GM19372 (cell line): ENCODE measurements around the gene ZNF23.

Source experiments
- ATAC-seq: cut with Tn5 transposase; IDR thresholded peaks from one replicate; pipeline ENCODE4 v1.9.1; 2021; ENCODE audit warnings: mild to moderate bottlenecking, low read depth, moderate library complexity; ENCODE audit not compliant: unreplicated experiment

The ZNF23 gene

GRCh38 chr16:71472931-71473330 is 10.9 kb upstream of the ZNF23 start:
- ATAC-seq, result no peak

DNA sequence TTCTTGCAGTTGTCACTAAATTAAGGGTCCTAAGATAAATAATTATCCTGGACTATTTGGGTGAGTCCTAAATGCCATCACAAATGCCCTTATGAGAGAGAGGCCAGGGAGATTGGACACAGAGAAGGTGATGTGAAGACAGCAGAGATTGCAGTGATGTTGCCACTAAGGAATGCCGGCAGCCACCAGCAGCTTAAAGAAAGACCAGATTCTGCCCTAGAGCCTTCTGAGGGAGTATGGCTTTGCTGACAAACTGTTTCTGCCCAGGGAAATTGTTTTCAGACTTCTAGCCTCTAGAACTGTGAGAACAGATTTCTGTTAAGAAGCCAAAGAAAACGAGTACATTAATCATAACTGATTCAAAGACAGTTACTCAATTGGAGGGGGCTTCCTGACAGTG is 10.0 kb upstream of the ZNF23 start:
- no peak for ATAC-seq

DNA sequence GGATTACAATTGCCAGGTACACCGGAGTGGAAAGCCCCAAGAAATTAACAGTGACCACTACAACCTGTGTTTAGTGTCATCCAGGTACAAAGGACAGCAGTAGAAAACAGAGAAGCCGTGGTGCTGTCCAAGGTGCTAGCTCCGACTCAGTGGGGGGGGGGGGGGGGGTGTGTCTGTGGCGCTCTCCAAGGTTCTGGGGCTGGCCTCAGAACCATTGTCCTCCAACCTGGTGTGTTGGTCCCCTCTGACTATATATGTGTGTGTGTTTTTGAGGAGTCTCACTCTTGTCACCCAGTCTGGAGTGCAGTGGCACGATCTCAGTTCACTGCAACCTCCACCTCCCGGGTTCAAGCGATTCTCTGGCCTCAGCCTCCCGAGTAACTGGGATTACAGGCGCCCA is 5.8 kb upstream of the ZNF23 start:
- ATAC-seq, result no peak

- ATAC-seq, result no peak
Measured at GRCh38 chr16:71464231-71464630, 2.2 kb upstream of the ZNF23 start.

DNA sequence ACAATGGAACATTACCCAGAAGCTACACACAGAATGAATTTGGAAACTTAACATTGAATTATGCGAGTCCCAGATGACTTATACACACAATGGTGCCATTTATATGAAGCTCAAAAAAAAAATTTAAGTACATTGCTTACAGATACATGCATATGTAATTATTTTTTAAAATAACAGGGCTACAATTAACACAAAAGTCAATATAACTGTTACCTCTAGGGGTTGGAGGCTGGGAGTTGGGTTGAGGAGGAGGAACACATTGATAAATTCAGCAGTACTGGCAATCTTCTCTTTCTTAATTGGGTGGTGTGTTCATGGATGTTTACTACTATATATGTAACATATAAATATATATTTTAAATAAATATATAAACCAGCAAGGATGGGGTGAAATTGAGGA is 1.1 kb downstream of the ZNF23 start:
- ATAC-seq, result no peak

GRCh38 chr16:71460236-71460635 is 1.8 kb downstream of the ZNF23 start:
- no peak for ATAC-seq

GRCh38 chr16:71459510-71459909 is 2.5 kb downstream of the ZNF23 start:
- no peak for ATAC-seq

DNA sequence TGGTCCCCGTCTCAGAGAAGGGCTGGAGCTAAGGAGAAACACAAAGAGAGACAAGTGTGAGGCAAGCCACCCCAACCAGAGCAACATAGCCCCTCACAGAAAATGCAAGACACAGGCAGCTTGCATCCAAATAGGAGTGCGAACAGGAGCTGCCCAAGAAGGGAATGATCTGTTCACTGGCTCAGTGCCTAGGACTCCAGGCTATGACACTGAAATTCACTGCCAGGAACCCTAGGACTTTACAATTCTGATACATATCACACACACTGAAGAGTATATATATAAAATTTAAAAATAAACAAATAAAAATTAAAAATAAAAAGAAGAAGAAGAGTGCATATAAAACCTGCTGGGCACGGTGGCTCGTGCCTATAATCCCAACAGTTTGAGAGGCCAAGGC is 5.2 kb downstream of the ZNF23 start:
- ATAC-seq, result no peak

DNA sequence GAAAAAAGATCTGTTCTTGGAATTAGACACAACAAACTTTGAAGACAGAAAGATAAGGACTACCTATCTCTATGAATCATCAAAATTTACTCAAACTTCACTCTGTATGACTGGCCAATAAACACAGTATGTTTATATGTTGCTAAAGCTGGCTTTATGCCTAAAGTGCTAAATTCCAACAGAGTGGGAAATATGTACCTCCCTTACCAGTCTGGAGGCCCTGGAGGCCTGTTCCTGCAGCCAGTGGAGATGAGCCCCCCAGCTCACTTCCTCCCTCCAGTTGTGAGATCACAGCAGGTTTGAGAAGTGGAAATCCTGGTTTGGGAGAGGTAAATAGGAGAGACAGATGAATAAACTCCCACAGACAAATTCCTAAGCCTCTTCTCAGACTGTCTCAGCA is 9.0 kb downstream of the ZNF23 start:
- ATAC-seq, result no peak

DNA sequence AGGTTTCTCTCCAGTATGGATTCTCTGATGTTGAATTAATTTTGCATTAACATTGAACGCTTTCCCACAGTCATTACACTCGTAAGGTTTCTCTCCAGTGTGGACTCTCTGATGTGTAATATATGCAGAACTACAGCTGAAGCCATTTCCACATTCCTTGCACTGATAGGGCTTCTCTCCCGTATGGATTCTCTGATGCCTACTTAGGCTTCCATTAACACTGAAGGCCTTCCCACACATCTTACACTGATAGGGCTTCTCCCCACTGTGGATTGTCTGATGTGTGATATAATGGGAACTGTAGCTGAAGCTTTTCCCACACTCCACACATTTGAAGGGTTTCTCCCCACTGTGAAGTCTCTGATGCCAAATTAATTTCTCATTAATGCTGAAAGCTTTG is 13.0 kb downstream of the ZNF23 start:
- no peak for ATAC-seq

DNA sequence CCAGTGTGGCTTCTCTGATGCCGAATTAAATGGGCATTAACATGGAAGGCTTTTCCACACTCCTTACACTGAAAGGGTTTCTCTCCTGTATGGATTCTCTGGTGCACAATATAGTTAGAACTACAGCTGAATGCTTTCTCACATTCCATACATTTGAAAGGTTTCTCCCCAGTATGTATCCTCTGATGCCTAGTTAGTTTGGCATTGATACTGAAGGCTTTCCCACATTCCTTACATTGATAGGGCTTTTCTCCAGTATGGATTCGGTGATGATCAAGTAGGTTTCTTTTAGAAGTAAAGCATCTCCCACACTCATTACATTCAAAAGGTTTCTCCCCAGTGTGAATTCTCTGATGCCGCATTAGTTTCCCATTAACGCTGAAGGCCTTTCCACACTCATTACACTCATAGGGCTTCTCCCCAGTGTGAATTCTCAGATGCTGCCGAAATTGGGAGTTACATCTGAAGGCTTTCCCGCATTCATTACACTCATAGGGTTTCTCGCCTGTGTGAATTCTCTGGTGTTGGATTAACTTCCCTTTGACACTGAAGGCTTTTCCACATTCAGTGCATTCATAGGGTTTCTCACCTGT is 13.7 kb downstream of the ZNF23 start:
- no peak for ATAC-seq

- no peak for ATAC-seq
Measured at GRCh38 chr16:71443714-71444113, 18.3 kb downstream of the ZNF23 start.

DNA sequence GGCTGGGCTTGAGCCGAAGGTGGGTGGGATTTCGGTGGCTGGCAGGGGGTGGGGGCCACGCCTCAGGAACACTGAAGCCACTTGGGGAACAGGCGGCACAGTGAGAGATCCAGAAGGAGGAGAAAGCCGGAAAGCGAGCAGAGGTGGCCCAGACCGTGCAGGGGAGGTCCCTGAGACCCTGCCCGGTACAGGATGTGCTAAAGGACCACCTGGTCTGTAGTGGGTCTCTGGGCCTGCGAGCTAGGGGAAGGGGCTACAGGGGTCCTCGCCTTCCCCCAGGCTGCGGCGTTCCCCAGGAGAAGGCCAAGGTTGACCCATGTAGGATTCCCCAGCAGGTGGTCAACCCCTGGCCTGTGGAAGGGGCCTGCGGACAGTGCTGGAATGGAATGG is 20.0 kb downstream of the ZNF23 start, which contains the start of gene TLE7:
Gene TLE7, minus strand, starts transcription at position 4 of the 390 bp plus-strand sequence. CDS start 8,730 bp downstream, outside the sequence.
- no peak for ATAC-seq

GRCh38 chr16:71441348-71442050 is 20.5 kb downstream of the ZNF23 start:
- no peak for ATAC-seq

GRCh38 chr16:71440669-71441347 is 21.2 kb downstream of the ZNF23 start:
- no peak for ATAC-seq

- ATAC-seq, result no peak
Measured at GRCh38 chr16:71439523-71439922, 22.5 kb downstream of the ZNF23 start.

DNA sequence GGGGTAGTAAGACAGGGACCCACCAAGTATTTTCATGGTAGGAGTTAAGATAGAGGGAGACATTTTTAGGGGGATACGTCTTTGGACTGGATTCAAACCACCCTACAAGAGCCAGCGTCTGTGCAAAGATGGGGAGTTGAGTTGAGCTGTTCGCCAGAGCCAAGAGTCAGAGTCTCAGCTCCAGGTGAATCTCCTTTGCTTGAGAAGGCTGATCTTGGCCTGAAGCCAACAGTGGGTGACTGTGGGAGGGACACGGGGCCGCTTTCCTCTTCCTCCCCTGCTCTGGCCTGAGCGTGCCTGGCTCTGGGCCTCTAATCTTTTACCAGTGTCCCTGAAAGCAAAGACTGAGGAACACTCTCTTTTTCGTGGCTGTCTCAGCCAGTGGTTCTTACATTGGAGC is 25.6 kb downstream of the ZNF23 start:
- ATAC-seq, result no peak

DNA sequence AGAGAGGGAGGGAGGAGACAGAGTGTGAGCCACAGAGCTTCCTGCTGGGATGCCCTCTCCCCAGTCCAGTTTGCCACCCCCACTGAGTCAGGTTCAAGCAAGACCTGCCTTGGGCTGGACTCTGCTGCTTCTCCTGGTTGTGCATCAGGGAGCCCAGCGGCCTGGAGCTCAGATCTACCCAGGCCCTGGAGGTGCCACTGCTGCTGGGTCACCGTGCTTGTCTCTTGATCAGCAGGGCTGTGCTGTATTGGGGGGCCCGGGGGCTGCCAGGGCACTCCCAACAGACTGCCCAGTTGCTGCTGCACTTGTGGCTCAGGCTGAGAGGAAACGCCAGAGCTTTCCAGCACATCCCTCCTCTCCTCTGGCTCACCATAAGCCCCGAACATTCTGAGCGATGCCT is 29.1 kb downstream of the ZNF23 start:
- ATAC-seq, result no peak

- ATAC-seq, result no peak
Measured at GRCh38 chr16:71431991-71432390, 30.1 kb downstream of the ZNF23 start.

- no peak for ATAC-seq
Measured at GRCh38 chr16:71431176-71431575, 30.9 kb downstream of the ZNF23 start.

- no peak for ATAC-seq
Measured at GRCh38 chr16:71430744-71431143, 31.3 kb downstream of the ZNF23 start.

- ATAC-seq, result no peak
Measured at GRCh38 chr16:71429581-71429980, 32.5 kb downstream of the ZNF23 start.
